GM18526 (cell line): ENCODE measurements around the gene CLIC2.
A peak's percentile ranks its signal among the peaks of the same experiment; 100 is the strongest.
"Not testable (repeated sequence)": the region's sequence is repeated elsewhere in the genome, so short reads cannot be mapped to it uniquely, and the experiment has no call there.

Experiments
- POLR2A ChIP-seq: IDR thresholded peaks from 3 replicates; pipeline ENCODE4 v1.6.1; 2011; ENCODE audit not compliant: insufficient read length; ENCODE audit errors: extremely low read depth

CLIC2 gene

GRCh38 chrX:155334486-155335336 is at the start of gene CLIC2:
TSS of gene CLIC2 (minus strand) at chrX:155334614. CDS start at chrX:155334427, 187 bp downstream.
- no peak for TF ChIP-seq POLR2A

DNA sequence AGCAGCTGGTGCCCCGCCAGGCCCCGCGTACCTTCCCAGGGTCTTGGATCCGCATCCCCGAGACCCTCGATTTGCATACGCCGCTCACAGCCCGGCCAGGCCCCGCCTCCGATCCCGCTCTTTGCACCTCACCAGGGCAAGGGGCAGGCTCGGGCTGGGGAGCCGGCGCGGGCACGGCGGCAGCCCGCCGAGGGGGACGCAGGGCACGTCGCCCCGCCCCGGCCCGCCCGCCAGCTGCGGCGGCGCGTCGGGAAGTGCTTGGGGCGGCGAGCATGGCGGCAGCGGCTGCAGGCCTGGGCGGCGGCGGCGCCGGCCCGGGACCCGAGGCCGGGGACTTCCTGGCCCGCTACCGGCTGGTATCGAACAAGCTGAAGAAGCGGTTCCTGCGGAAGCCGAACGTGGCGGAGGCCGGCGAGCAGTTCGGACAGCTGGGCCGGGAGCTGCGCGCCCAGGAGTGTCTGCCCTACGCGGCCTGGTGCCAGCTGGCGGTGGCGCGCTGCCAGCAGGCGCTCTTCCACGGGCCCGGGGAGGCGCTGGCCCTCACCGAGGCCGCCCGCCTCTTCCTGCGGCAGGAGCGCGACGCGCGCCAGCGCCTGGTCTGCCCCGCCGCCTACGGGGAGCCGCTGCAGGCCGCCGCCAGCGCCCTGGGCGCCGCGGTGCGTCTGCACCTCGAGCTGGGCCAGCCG is 47.6 kb upstream of the CLIC2 start, which contains the start of gene F8A2:
TSS of gene F8A2 (plus strand) at position 253 of the 686 bp plus-strand sequence. CDS start at position 273, 20 bp downstream.
- TF ChIP-seq POLR2A: not testable (repeated sequence)

DNA sequence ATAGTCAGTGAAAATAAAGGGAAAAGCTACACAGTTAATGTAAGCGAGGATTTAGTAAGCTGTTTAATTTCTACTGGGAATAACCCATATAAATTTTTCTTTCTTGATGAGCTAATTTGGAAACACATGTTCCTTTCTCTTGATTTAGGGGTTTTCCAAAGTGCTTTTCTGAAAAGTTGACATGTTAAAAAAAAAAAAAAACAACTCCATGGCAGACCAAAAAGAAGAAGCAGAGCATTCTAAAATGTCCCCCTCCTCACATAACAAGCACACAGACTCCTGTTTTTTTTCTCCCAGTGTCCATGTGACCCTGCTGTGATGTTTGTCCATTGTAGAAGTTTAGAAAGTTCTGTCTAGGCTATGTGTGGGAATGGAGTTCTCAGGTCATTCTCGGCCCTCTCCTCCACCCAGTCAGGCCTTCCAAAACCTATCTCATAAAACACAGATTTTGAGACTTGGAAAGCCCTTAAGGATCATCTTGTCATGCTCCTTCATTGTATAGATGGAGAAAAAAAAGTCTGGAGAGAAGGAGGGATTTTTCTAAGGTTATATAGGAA is 792 bp downstream of the CLIC2 start:
- no peak for TF ChIP-seq POLR2A

GRCh38 chrX:155330992-155331391 is 3.4 kb downstream of the CLIC2 start:
- TF ChIP-seq POLR2A: no peak

DNA sequence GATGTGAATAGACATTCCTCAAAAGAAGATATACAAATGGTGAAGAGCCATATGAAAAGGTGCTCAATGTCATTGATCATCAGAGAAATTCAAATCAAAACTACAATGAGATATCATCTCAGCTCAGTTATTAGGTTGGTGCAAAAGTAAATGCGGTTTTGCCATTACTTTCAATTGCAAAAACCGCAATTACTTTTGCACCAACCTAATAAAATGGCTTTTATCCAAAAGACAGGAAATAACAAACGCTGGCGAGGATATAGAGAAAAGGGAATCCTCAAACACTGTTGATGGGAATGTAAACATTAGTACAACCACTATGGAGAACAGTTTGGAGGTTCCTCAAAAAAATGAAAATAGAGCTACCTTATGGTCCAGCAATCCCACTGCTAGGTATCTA is 5.1 kb downstream of the CLIC2 start:
- TF ChIP-seq POLR2A: no peak

GRCh38 chrX:155326610-155327009 is 7.8 kb downstream of the CLIC2 start:
- TF ChIP-seq POLR2A: no peak

DNA sequence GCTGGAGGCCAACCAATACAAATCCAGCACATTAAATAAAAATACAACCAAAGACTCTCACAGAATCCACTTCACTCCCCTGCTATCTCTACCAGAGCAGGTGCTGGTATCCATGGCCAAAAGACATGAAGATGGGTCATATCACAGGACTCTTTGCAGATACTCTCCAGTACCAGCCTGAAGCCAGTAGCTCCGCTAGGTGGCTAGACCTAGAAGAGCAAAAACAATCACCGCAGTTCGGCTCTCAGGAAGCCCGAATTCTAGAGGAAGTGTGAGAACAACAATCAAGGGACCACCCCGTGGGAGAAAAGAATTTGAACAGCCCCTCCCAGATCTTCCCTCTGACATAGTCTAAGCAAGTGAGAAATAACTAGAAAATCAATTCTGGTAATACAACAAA is 20.2 kb downstream of the CLIC2 start:
- no peak for TF ChIP-seq POLR2A

DNA sequence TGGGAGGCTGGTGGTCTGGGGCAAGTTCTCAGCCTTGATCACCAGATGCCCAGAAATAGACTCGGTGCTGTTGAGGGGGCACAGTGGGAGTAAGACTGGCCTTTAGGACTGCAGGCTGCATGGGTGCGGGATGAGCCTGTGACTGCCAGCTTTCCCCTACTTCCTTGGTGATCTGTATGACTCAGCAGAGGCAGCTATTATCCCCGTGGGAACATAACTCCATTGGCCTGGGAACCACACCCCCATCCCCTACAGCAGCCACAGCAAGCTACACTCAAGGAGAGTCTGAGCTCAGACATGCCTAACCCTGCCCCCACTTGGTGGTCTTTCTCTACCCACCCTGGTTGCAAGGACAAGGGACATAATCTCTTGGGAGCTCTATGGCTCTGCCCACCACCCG is 20.6 kb downstream of the CLIC2 start:
- no peak for TF ChIP-seq POLR2A

DNA sequence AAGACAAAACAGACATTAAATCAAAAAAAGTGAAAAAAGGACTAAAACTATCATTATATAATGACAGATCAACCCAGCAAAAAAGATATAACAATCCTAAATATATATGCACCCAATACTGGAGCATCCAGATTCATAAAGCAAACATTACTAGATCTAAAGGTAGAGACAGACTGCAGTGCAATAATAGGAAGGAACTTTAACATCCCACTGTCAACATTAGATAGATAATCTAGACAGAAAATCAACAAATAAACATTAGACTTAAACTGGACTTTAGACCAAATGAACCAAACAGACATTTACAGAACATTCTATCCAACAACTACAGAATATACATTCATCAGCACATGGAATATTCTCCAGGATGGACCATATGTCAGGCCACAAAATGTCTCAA is 40.6 kb downstream of the CLIC2 start:
- no peak for TF ChIP-seq POLR2A

- TF ChIP-seq POLR2A: no peak
These were observed 54.5 kb downstream of the CLIC2 start for GRCh38 chrX:155279873-155280272.

GRCh38 chrX:155270969-155271368 is 63.4 kb downstream of the CLIC2 start:
- TF ChIP-seq POLR2A: no peak

DNA sequence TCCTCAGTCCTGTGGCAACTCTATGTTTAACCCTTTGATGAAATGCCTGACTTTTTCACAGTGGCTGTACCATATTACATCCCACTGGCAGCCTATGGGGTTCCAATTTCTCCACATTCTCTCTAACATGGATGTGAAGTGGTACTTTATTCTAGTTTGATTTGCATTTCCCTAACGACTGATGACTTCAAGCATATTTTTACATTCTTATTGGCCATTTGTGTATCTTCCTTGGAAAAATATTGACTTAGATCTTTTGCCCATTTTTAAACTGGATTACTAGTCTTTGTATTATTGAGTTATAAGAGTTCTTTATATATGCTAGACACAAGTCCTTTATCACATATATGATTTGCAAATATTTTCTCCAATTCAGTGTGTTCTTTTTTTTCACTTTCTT is 68.0 kb downstream of the CLIC2 start:
- TF ChIP-seq POLR2A: no peak

DNA sequence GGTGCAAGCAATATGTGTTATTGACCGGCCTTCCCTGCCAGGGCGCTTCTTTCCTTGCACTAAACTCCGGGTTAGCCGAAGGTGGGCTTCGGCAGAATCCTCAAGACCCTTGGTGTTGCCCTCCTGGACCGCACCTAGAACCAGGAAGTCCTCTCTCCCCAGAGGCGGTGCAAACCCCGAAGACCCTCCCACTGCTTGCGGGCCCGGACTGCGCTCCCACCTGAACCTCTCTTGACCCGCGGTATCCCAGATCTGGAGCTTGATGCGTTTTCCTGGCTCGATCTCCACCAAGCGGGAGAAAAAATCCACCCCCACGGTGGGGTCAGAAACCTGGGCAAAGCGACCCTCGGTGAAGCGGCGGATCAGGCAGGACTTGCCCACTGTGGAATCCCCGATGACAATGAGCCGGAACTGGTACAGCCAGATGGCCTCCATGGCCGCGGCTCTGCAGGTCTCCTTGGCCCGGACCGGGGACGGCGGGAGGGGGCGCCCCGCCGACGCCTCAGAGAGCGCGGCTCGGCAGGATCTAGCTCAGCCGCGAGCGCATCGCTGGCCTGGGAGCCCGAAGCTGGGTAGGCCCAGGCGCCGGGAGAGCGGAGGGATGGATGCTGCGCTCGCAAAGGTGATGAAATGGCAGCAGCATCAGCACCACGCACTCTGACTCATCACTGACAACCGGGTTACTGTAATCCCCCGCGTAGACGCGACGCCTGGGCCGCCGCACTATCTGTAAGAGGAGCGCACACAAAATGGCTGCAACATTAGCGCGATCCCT is 70.4 kb downstream of the CLIC2 start, which contains the start of gene RAB39B:
TSS of gene RAB39B (minus strand) at position 638 of the 775 bp plus-strand sequence. CDS start at position 435, 203 bp downstream.
- TF ChIP-seq POLR2A: peak; percentile 35

DNA sequence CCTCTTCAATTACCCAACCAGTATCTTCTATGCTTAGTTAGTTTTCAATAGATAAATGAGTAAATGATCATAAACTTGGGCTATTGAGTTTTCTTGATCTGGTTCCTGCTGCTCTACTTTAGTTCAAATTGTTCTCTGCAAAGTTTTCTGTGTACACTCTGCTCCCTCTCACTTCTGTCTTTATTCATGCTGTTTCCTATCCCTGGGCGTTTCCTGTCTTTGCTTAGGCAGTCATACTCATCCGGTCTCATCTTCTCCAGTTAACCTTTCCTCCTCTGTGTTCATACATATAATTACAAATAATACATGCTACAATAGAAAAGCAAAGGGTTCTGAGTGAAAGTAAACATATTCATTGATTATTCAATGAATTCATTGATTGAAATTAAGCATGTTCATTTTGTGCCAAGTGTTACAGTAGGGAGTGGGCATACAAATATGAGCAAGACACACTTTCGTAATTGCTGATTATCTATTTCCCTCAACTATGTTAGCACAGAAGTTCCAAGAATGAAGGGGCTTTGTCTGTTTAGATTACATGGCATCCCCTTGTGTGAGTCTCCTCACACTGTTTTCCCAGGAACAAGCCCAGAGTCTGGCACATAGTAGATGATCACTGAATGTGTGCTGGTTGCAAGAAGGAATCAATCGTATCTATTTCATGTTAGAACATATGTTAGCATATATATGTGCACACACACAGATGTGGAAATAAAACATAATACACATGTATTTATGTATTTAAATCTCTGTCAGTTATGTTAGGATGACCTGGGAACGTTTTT is 71.3 kb downstream of the CLIC2 start:
- no peak for TF ChIP-seq POLR2A

GRCh38 chrX:155259752-155260151 is 74.7 kb downstream of the CLIC2 start:
- TF ChIP-seq POLR2A: no peak

GRCh38 chrX:155251391-155251790 is 83.0 kb downstream of the CLIC2 start:
- TF ChIP-seq POLR2A: no peak
